H1 (cell line): ENCODE results near the gene TNFSF11. TPM values are rescaled to one million over a fixed set of nuclear protein-coding genes. Genes with fewer than 3 reads are reported as not detected.

ENCODE experiments used
- RNF2 ChIP-seq: fragments of 200-900, 300-1000 bp; sonication (generic); IDR thresholded peaks from 2 replicates; pipeline ENCODE4 v1.7.1; 2016; ENCODE audit warnings: borderline replicate concordance, low read depth, mild to moderate bottlenecking, antibody characterized with exemption, low read length; ENCODE audit not compliant: poor library complexity, severe bottlenecking; ENCODE audit errors: missing control alignments
- polyA plus RNA-seq, 7 experiments: library from polyadenylated mRNA; depleted of rRNA in 3 of 7; stranded (reverse) in 5 of 7; unstranded in 2 of 7; fragments of >200 nt in 5 of 7; fragments of 200-250 nt in 2 of 7; gene quantifications; 1 replicate in 5 of 7; 2 replicates in 1 of 7; 4 replicates in 1 of 7; pipeline versions ENCODE4 v1.2.1 to v1.2.3, GENCODE V29; 2011 to 2013; ENCODE audit warnings: missing spikeins in 2 of 7, mixed read lengths in 2 of 7
- total RNA-seq: library from RNA; stranded (reverse); fragmentation: NEBNext Ultra II Directional; extraction: Animal tissue kit (Norgen Biotek cat#: 25700); gene quantifications from 2 replicates; pipeline ENCODE4 v1.2.1, GENCODE V29; 2021

Gene TNFSF11
- total and polyA plus RNA-seq, 2 of the 8 experiments (the other 6 are each of a cell fraction or from before 2014, with no cell fraction given), result 9.3 to 12.0 TPM

DNA sequence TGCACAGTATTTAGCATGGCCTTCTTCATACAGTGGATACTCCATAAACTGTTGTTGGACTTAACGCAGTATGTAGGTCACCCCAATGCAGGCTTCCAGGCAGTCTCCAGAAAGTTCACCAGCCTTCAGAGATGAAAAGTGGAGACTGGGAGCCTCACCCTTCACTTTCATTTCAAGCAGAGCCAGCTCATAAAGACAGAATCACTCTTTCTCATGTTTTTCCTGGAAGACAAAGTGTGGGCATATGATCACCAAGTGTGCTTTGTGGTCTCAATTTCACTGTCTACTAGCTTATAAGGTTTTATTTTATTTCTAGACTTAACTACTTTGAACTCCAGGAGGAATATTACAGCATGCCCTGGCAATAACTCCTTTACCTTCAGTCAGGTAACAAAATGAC lies 26.3 kb upstream of the TNFSF11 start (continued):
- TF ChIP-seq RNF2, result no peak
